HG03060 (cell line): Measurements from ENCODE around the gene ADORA2A.

Source experiments
- ATAC-seq: cut with Tn5 transposase; IDR thresholded peaks from one replicate; pipeline ENCODE4 v1.9.1; 2021; ENCODE audit warnings: low read depth, moderate number of reproducible peaks; ENCODE audit not compliant: unreplicated experiment

The ADORA2A gene

DNA sequence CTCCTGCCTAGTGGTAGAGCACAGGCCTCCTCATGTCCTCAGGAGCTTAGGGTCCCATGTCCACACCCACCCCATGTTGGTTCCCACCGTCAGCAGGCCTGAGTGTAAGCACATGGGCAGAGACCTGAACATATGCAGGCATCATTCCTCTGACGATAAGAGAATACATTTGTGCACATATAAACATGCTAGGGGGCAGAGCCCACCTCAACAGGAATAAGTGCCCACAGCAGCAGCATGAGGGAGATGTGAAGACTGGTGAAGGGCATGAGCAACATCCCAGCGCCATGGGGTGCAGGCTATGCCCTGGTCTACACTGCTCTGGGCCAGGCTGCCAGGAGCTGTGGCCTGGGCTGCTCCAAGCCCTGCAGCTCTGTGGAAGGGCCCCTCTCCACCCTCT lies 16.9 kb downstream of the ADORA2A start:
- no peak for ATAC-seq

- ATAC-seq: no peak
Observed at GRCh38 chr22:24444729-24445466, 17.5 kb downstream of the ADORA2A start.

DNA sequence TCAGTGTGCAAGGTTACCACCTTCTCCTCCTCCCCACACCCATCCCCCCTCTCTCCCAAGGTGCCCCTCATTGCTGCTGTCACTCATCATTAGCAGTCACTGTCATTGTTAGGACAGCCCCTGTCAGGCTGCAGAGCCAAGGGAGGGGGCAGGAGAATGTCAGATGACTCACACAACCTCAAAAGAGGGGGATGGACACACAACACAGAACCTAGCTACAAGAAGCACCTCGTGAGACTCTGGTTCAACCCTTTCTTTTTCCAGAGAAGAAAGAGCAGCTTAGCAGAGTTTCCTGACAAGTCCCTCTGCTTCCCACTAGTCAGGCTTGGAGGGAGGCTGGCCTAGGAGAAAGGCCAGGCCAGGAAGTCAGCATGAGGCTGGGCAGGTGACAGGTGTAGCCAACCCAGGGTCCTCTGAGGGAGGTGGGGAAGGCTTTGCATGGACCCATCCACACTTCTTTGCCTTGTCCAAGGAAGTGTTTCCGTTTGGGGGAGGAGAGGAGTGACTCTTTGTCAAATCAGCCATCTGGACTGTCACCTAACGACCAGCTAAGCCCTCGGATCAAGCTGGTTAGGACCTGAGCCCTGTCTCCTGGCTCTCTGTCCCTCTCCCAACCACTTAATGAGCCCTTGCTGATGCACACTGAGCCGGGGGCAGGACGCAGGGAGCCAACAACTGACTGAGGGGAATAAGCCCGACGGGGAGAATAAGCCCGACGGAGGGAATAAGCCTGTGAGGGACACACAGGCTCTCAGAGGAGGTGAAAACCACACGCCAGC lies 18.3 kb downstream of the ADORA2A start:
- ATAC-seq: no peak

DNA sequence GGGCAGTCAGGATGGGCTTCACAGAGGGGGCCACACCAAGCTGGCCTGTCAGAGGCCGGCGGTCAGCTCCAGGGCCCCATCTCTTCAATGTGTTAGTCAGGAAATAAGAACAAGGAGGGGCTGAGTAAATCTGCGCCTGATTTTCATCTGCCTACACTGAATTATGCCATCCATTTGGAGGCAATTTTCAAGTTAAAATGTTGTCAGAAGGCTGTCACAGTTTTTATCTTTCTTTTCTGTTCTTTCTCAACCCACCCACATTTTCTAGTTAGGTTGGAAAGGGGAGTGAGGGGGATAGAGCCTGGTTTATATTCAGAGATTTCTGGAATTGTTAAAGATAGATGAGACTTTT lies 18.8 kb downstream of the ADORA2A start:
- no peak for ATAC-seq

DNA sequence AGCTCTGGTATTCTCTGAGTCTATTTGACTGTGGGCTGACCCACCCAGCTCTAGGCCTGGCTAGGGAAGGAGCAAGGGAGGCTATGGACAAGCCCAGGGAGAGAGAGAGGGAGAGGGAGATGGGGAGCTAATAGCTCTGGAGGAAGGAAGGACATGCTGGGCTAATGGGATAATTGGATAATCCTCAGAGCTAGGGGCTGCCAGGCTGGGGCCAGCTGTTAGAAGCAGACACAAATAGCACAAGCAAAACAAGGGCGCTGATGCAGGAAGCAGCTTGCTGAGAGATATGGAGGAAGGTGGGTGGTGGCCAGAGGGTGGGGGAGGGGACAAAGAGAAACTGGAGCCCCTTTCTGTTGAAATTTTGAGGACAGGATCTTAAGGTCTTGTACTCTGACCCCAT lies 23.2 kb downstream of the ADORA2A start:
- ATAC-seq: no peak

DNA sequence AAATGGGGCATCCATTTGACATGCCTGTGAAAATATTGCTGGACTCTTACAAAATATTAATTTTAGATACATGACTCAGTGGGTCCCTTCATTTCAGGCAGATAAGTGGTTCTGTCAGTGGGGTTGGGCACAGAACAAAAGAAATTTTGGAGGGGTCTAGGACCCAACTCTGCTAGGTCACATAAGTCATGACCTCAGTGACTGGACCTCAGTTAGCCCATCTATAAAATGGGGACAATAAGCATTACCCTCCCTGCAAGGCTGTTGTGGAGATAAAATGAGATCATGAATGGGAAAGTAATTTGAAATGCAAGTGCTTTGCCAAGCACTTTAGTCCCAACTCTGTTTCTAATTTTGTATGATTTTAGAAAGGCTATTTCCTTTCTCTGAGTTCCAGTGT lies 23.8 kb downstream of the ADORA2A start:
- ATAC-seq: no peak

GRCh38 chr22:24453853-24454252 lies 26.5 kb downstream of the ADORA2A start:
- ATAC-seq: no peak

DNA sequence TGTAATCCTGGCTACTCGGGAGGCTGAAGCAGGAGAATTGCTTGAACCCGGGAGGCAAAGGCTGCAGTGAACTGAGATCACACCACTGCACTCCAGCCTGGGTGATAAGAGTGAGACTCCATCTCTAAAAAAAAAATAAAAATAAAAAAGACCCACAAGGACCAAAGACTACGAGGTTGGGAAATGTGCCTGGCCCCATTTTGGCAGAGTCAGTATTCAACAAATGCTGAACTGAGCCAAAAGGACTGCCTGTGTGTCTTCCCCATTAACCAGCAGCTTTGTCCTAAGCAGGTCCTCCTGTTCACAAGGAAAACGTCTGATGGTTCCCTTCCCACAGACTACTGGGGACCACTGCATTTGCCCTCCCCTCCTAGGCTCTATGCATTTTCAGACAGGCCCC lies 27.6 kb downstream of the ADORA2A start:
- no peak for ATAC-seq

DNA sequence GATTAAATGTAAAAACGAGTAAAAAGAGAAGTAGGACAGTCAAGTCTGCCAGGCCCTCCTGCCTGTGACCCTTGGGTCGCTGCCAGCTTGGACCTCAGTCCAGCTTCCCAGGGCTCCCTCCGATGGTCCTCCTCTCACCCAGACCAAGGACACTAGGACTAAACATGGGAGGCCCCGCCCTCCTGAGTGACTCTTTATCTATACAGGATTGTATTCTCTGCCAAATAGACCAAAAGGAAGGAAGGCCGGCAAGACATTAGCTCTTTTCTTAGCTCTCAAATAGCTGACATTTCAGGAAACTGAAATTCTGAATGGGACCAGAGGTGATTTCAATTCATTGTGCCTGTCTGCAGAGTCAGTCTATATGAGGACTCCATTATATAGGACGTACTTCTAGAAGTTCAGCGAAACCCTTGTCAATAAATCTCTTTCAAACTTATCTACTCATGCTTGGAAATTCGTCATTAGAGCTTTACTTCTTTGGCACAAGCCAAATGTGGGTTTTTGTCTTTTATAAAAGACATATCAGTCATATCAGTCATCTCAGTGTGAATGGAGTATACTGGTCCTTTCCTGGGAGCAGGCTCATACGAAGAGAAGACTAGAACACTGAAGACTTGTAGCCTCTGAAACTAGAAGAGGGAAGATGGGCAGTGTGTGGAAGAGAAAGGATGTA lies 28.5 kb downstream of the ADORA2A start:
- ATAC-seq: no peak

DNA sequence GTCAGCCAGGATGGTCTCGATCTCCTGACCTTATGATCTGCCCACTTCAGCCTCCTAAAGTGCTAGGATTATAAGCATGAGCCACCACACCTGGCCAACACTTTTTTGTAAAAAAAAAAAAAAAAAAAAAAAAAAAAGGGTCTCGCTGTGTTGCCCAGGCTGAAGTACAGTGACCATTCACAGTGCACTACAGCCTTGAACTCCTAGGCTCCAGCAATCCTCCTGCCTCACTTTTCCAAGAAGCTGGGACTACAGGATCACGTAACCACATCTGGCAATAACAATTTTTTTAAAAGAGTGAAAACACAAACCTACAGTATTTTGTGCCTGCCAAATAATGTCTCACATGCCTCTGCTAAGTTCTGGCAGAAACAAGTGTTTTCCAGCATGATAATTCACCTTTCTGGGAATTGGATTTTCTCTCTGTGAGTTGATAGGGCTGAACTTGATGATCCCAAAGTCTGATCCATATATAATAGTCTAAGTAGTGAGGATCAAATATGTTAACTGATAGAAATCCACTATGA lies 30.6 kb downstream of the ADORA2A start:
- ATAC-seq: no peak

DNA sequence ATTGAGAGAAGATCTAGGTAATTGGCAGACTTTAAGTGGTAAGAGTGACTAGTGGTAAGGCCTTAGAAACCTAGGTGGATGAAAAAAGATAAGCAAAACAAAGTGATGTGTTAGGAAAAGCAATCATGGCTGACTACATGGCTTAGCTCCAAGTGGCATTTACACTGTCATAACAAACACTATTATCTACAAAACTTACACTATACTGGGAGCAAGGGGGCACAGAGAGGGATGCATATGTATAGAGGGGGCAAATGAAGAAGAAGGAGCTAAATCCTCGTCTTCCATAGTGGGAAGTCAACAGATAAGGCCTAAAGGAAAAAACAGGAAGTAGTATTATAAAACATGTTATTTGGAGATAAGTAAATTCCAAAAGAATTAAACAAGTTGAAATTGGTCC lies 32.5 kb downstream of the ADORA2A start:
- ATAC-seq: no peak

DNA sequence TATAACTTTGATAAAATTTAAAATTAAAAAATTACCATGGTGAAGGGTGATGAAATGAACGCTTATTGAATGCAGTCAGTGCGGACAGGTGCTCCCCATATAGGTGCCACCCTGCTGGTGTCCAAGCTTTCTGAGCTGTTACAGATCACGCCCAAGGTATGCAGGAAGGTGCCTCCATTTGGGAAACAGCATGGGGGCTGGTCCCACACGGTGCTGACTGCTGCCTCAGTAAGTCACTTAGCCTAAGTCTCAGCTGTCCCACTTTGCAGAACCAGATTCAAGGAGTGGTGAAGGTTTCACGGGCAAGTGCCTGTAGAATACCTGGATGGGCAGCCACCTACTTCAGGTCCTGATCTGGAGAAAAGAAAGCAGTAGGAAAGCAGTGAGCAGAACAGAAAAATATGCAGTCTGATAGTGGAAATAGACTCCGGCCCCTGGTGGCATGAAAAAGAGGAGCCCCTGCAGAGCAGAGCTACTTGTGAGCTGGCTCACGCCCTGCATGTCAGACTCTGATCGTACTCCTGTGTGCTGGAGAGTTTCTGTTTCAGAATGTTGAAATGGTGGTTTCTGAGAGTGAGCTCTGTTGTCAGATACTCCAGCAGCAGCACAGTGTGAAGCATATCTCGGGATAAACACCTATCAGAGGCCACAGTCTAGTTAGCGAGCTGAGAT lies 33.2 kb downstream of the ADORA2A start:
- no peak for ATAC-seq

GRCh38 chr22:24463071-24463760 lies 35.8 kb downstream of the ADORA2A start:
- no peak for ATAC-seq

- ATAC-seq: no peak
Observed at GRCh38 chr22:24465566-24465965, 38.2 kb downstream of the ADORA2A start.

DNA sequence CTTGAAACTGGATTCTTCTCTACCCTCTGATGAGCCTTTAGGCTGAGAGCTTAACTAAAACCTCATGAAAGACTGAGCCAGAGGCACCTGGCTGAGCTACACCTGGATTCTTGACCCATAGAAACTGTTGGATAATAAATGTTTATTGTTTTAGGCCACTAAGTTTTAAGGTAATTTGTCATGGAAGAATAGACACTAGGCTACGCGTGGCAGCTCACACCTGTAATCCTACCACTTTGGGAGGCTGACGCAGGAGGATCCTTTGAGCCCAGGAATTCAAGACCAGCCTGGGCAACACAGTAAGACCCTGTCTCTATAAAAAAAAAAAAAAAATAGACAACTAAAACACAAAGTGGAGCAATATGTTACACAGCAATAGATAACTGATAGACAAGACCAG lies 38.6 kb downstream of the ADORA2A start:
- ATAC-seq: no peak

GRCh38 chr22:24466716-24467328 lies 39.4 kb downstream of the ADORA2A start:
- ATAC-seq: no peak

DNA sequence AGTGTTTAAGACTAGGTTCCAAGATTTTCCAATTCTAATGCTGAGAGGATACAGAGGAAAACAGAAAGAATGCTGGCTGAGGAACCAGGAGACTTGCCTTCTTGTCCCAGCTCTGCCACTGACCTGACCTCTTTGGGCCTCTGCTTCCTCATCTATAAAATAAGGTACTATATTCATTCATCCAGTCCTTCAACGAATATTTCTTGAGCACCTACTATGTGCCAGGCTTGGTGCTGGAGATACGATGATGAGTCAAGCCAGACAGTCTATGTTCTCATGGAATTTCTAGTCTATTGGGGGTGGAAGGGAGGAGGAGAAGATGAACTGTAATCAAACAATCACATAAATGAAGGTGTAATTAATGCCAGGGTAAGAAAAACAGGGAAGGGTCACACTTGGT lies 39.9 kb downstream of the ADORA2A start:
- no peak for ATAC-seq

DNA sequence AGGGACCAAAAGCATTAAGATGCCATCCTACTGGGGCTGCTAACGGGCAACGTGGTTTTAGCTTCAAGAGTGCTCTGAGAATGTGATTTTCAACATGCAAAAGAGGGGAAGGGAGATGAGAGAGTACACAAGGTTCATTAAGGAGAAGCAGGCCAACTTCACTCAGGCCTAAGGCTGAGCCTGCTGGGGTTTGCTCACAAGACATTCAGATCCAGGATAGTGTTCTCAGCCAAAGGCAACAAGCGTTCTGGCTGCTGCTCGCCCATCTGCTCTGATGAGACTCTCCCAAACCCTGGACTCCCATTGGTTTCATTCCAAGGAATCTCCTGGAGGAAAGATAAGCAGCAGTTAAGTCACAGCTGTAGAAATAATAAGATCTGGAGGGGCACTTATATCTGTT lies 44.2 kb downstream of the ADORA2A start:
- ATAC-seq: no peak

DNA sequence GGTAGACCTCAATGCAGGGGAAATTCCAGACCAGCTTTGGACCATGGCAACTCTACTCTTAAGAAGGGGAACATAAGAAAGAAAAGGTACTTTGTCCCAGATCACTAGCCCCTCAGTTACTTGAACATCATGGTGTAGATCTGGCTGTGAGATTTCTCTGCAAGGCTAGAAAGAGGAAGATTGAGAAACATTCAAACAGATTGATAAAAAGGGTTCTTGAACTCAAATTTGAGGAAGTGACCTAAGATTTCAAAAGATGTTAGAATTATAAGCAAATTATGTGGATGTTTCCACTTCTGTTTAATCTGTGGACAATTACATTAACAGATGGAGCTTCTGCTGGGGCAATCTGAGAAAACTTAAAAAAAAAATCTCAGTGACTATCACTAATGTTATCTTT lies 45.9 kb downstream of the ADORA2A start:
- no peak for ATAC-seq

- no peak for ATAC-seq
Observed at GRCh38 chr22:24474221-24474620, 46.8 kb downstream of the ADORA2A start.
